ENCODE results near the gene BABAM2. TPM values are rescaled to one million over a fixed set of nuclear protein-coding genes. Genes with fewer than 3 reads are reported as not detected.

The BABAM2 gene
- total and polyA plus RNA-seq, 2 of the 4 experiments (the other 2 are of a cell fraction), result 20.9 to 23.1 TPM

GRCh38 chr2:27954771-27955383 is 64.3 kb downstream of the BABAM2 start:
- H4K5ac ChIP-seq (ENCODE audit: low read depth, low read length), result peak overlapping the region; percentile 13; the same call in 1 of the 2 replicates
- CTCF ChIA-PET, result interaction anchor here (0.9 to 1.0 kb wide), 2 partner anchors 10 to 78 kb away, joined by 3 to 4 read pairs; no protein-coding TSS in a partner anchor
- peak overlapping the region; percentile 67 for H2BK20ac ChIP-seq (ENCODE audit: low read depth, low read length)
- DNase-seq (peak; percentile 97), ATAC-seq (ENCODE audit: low read depth) (peak; percentile 68)
- no peaks in the 10 kb centered on the region for H4K20me1 ChIP-seq (ENCODE audit: insufficient read depth, low read length)
- H2AK9ac ChIP-seq (replicated peaks; ENCODE audit: low read depth, low read length, poor library complexity), result no peak overlapping the region
- peaks cover 16% of the 10 kb centered on the region for H3K4me1 ChIP-seq (ENCODE audit: control insufficient read depth, insufficient read depth, low read length)
- peak overlapping the region; percentile 8; the same call in 1 of the 2 replicates for H3K14ac ChIP-seq (replicated peaks; ENCODE audit: low read depth, low read length)
- in situ Hi-C loops (cut with MboI; ENCODE audit: low sequenced_read_pairs), result no loop called here
- no peak overlapping the region for H2AFZ ChIP-seq (replicated peaks; ENCODE audit: low read length, poor library complexity)
- H3K36me3 ChIP-seq (ENCODE audit: control insufficient read depth, insufficient read depth, low read length), result no peaks in the 10 kb centered on the region
- peak overlapping the region; percentile 30 for H3K56ac ChIP-seq (ENCODE audit: extremely low read depth, insufficient read depth, low read length)
- no peak overlapping the region for H3K4me3 ChIP-seq (ENCODE audit: insufficient read depth, low read depth, low read length)
- intact Hi-C loops (cut with micrococcal nuclease), result loop anchor here (1.0 to 10.0 kb wide), 6 partner anchors 180 to 441 kb away; partner anchors contain the start of gene MRPL33
- H3K4me2 ChIP-seq (ENCODE audit: low read depth, low read length), result peak overlapping the region; percentile 18
- no CpG with 5 or more reads among the region's 2 CpGs for WGBS, 2 experiments (ENCODE audit: extremely low coverage in 2 of 2, insufficient read length in 1 of 2)
- peak overlapping the region; percentile 88 for H2BK120ac ChIP-seq (ENCODE audit: low read depth, low read length)
- H3K9me3 ChIP-seq (ENCODE audit: control insufficient read depth, insufficient read depth, low read length), result no peaks in the 10 kb centered on the region
- no peaks in the 10 kb centered on the region for H3K27me3 ChIP-seq (ENCODE audit: control insufficient read depth, insufficient read depth, low read length)
- peak overlapping the region; percentile 82 for H3K4ac ChIP-seq (ENCODE audit: low read depth, low read length)
- H3K23ac ChIP-seq (ENCODE audit: low read depth, low read length), result peak overlapping the region; percentile 16; the same call in 1 of the 2 replicates
- H2BK15ac ChIP-seq (ENCODE audit: low read depth, low read length), result peak overlapping the region; percentile 10; the same call in 2 of the 3 replicates
- peak overlapping the region; percentile 73 for H3K27ac ChIP-seq (ENCODE audit: insufficient read depth, low read length)
- POLR2A ChIA-PET (ENCODE audit: unreplicated experiment), result no interaction called here
- dilution Hi-C loops (cut with HindIII; ENCODE audit: low sequenced_read_pairs, unreplicated experiment), result no loop called here
- peak overlapping the region; percentile 73 for H4K91ac ChIP-seq (ENCODE audit: insufficient read depth, low read depth, low read length)
- H2BK5ac ChIP-seq (ENCODE audit: low read depth, low read length, poor library complexity, severe bottlenecking), result peak overlapping the region; percentile 89
- H4K8ac ChIP-seq (ENCODE audit: low read depth in 2 of 2, low read length in 2 of 2), result peak overlapping the region; percentile 0 to 67; a peak in 2 of 4 replicates
- H3K79me1 ChIP-seq (ENCODE audit: low read depth in 1 of 2, low read length in 2 of 2), result peaks cover 20 to 32% of the 10 kb centered on the region in 2 experiments
- peaks cover 3% of the 10 kb centered on the region; the same call in 1 of the 2 replicates for H3K9me1 ChIP-seq (ENCODE audit: insufficient read depth, low read length)
- peak overlapping the region; percentile 17; the same call in 1 of the 2 replicates for H2AK5ac ChIP-seq (ENCODE audit: low read depth, low read length)
- peak overlapping the region; percentile 37; the same call in 1 of the 2 replicates for H3K18ac ChIP-seq (ENCODE audit: low read depth, low read length)
- no TSS peak for BruUV-seq (replicated peaks)
- H3K9ac ChIP-seq (ENCODE audit: low read depth, low read length), result peak overlapping the region; percentile 18; the same call in 1 of the 2 replicates
- TF ChIP-seq MXI1 (IDR thresholded peaks at IDR 0.05; ENCODE audit: borderline replicate concordance, low read depth, low read length), result peak; percentile 58; the same call in 1 of the 2 replicates
- no peak; the same call in 1 of the 2 replicates for TF ChIP-seq USF2 (IDR thresholded peaks at IDR 0.05; ENCODE audit: low read depth, low read length)
- TF ChIP-seq RAD21 (IDR thresholded peaks at IDR 0.05; ENCODE audit: low read length), result peak; percentile 45
- no peak for TF ChIP-seq POLR2A (IDR thresholded peaks at IDR 0.05; ENCODE audit: low read depth, low read length)
- no peak; the same call in 1 of the 2 replicates for TF ChIP-seq FOS (IDR thresholded peaks at IDR 0.05; ENCODE audit: low read depth, low read length)
- TF ChIP-seq CTCF (conservative IDR thresholded peaks at IDR 0.05; ENCODE audit: low read depth, low read length), result peak; percentile 46
- TF ChIP-seq ELK1 (IDR thresholded peaks at IDR 0.05; ENCODE audit: borderline replicate concordance, low read depth, low read length), result no peak
- TF ChIP-seq SMC3 (IDR thresholded peaks at IDR 0.05; ENCODE audit: low read depth, low read length), result 0 out of 2 replicates have a peak, but pooled peaks have one; percentile 36
- TF ChIP-seq MAFK (IDR thresholded peaks at IDR 0.05; ENCODE audit: low read depth, low read length), result no peak
- no peak for TF ChIP-seq CHD1 (IDR thresholded peaks at IDR 0.05; ENCODE audit: low read depth, low read length)
- no peak for TF ChIP-seq RCOR1 (IDR thresholded peaks at IDR 0.05; ENCODE audit: insufficient replicate concordance, low read length)
- no peak for TF ChIP-seq MAZ (IDR thresholded peaks at IDR 0.05; ENCODE audit: borderline replicate concordance, low read depth, low read length)
- TF ChIP-seq NFE2L2 (IDR thresholded peaks at IDR 0.05; ENCODE audit: low read depth, low read length), result no peak
- TF ChIP-seq CEBPB (IDR thresholded peaks at IDR 0.05; ENCODE audit: low read depth, low read length), result peak; percentile 75
